ENCODE data around the gene TBC1D22B.
A peak's percentile ranks its signal among the peaks of the same experiment; 100 is the strongest.

TBC1D22B gene

DNA sequence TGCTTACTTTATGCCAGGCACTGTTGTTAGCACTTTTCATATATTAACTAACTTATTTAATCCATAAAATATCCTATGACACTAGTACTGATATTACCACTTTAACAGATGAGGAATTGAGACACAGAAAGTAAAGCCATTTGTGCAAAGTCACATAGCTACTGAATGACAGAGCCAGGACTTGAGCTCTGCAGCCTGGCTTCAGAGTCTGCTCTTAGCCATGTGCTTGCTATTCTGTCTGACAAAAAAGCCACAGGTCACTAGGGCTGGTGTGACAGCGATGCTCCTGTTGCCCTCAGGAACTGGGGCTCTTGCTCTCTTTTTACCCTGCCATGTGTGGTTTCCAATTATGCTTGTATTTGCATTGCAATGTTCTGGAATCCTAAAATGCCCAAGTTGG lies 51.5 kb downstream of the TBC1D22B start:
- DNase-seq (ENCODE audit: low read depth, low spot score), result no peak
- TF ChIP-seq, protein P1, sequence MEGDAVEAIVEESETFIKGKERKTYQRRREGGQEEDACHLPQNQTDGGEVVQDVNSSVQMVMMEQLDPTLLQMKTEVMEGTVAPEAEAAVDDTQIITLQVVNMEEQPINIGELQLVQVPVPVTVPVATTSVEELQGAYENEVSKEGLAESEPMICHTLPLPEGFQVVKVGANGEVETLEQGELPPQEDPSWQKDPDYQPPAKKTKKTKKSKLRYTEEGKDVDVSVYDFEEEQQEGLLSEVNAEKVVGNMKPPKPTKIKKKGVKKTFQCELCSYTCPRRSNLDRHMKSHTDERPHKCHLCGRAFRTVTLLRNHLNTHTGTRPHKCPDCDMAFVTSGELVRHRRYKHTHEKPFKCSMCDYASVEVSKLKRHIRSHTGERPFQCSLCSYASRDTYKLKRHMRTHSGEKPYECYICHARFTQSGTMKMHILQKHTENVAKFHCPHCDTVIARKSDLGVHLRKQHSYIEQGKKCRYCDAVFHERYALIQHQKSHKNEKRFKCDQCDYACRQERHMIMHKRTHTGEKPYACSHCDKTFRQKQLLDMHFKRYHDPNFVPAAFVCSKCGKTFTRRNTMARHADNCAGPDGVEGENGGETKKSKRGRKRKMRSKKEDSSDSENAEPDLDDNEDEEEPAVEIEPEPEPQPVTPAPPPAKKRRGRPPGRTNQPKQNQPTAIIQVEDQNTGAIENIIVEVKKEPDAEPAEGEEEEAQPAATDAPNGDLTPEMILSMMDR (IDR thresholded peaks at IDR 0.05; ENCODE audit: low read depth, low read length), result no peak
- in situ Hi-C loops (cut with HindIII; ENCODE audit: low sequenced_read_pairs), result no loop called here

DNA sequence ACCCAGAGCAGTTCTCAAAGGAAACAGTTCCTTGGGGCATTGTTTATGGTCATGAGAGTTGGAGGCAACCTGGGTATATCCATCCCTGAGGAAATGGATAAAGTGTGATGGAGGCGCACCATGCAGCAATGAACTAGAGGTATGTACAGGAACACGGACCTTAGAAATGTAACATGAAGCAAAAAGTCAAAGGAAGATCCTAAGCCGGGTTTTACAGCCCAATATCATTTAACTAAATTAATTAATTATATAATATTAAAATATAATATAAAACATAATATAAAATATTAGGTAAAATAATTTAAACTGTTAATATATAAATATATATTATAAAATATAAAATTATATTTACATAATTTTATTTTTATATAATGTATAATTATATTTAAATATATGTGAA lies 52.1 kb downstream of the TBC1D22B start:
- no peak overlapping the region for H3K4me3 ChIP-seq (ENCODE audit: low read depth, low read length)
- in situ Hi-C loops (cut with HindIII; ENCODE audit: low sequenced_read_pairs), result no loop called here
- TF ChIP-seq, protein P1 (IDR thresholded peaks at IDR 0.05; ENCODE audit: low read depth, low read length), result no peak
- no peak for DNase-seq (ENCODE audit: low read depth, low spot score)

More for the DNA sequence above, 51.5 kb downstream of the TBC1D22B start:
- H3K4me3 ChIP-seq (ENCODE audit: low read depth, low read length), result no peak overlapping the region

DNA sequence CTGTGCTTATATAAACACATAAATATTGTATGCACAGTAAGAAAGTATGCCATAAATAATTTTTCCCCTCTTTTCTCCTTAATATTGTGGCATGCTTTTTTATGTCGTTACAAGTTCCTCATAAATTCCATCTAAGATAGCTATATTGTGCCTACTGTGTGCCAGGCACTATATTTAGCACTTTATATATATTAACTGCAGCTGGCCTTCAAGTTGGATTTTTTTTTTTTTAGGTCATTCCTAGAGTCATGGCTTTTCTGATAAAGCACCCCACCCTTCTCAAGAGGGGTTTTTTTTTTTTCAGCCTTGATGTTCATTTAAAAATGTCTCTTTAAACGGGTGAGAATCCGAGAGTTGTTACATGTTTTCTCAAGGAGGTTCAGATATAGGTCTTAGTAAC lies 53.4 kb downstream of the TBC1D22B start:
- no peak overlapping the region for H3K4me3 ChIP-seq (ENCODE audit: low read depth, low read length)
- in situ Hi-C loops (cut with HindIII; ENCODE audit: low sequenced_read_pairs), result no loop called here
- TF ChIP-seq, protein P1 (IDR thresholded peaks at IDR 0.05; ENCODE audit: low read depth, low read length), result no peak
- DNase-seq (ENCODE audit: low read depth, low spot score), result no peak

DNA sequence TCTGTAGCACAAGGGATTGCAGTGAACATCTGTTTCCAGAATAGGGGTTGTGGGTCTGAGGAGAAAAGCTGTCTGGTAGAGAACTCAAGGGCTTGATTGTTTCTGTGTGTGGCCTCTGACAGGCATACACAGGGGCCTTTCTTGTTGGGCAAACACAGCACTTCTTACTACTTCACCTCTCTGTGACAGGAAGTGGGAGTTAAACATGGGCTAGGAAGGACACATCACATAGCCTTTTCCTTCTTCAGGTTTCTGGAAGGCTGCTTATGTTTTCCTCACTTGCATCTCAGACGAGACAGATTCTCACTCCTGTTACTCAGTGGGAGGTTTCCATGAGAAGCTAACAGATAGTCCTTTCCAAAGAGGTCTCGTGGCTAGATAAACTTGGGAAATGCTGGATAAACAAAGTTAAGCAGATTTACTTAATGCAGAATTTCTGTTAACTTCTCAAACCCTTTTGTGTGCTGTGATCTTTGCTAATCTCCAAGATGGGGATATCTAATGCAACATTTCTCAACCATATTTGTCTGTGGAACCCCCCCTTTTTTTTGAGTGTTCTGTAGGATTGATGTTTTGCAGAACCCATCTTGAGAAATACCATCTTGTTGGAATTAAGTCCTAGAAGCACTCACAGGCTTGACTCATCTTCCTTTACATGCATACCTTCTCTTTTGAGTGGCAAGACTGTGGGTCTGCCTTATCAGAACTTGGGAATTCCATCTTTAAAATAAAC lies 54.3 kb downstream of the TBC1D22B start:
- TF ChIP-seq, protein P1 (IDR thresholded peaks at IDR 0.05; ENCODE audit: low read depth, low read length), result no peak
- DNase-seq (ENCODE audit: low read depth, low spot score), result peak; percentile 13
- in situ Hi-C loops (cut with HindIII; ENCODE audit: low sequenced_read_pairs), result no loop called here
- no peak overlapping the region for H3K4me3 ChIP-seq (ENCODE audit: low read depth, low read length)

DNA sequence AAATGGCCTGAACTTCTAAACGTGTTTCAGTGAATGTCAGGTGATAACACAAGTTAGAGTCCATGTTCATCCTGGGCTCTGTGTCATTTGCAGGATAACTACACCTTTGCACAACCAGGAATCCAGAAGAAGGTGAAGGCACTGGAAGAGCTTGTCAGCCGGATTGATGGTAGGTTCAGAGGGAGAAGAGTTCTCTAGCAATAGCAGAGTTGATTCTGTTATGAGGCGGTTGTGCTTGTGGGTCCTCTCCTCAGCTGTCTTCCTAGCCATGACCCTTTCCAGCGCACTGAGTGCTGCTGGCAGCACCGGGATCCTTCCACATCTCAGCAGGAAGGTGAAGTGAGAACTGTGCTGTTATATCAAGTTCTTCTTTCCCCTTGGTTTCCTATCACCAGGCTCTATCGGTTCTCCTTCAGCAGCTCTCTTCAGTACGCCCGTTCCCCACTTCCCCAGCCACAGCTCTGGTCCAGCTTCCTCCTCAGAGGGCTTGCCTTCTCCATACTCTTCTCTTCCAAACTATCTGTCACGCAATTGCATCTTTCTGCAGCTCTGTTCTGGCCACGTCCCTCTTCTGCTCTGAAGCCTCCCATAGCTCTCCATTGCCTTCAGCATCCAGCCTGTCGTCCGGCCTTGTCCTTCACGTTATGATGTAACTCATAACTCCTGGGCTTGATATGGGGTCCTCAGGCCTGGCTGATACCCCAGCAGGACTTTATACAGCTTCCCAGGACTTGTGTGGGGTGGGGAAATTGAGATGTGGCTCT lies 56.3 kb downstream of the TBC1D22B start:
- no peak for DNase-seq (ENCODE audit: low read depth, low spot score)
- no peak overlapping the region for H3K4me3 ChIP-seq (ENCODE audit: low read depth, low read length)
- in situ Hi-C loops (cut with HindIII; ENCODE audit: low sequenced_read_pairs), result no loop called here
- TF ChIP-seq, protein P1 (IDR thresholded peaks at IDR 0.05; ENCODE audit: low read depth, low read length), result no peak

DNA sequence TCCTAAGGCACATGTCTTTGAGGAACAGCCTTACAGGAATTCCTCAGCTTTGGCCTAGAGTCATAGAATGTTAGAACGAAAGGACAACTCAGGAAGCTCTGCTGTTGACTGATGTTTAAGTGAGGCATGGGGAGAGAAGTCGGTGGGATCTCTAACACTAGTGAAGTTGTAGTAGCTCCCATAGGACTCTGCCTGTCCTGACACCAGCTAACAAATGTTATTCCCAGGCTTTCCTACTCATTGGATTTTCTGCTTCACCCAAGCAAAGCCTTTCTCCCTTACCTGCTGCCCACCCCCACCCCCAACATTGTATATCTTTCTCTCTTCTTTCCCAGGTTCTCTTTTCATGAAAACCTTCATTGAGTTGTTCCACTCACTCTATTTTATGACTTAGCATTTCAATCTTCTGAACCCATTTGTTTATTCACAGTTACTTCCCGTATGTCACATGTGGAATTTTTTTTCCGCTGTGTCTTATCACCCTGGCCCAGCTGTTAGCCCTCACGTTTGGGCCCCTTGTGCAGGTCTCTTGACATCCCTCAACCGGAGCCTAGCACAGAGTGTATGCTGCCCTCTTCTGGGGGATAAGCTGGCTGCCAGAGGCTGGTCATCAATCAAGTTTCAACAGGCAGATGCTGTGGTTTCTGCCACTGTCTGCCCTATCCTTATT lies 57.0 kb downstream of the TBC1D22B start:
- DNase-seq (ENCODE audit: low read depth, low spot score), result peak; percentile 27
- TF ChIP-seq, protein P1 (IDR thresholded peaks at IDR 0.05; ENCODE audit: low read depth, low read length), result peak; percentile 75
- in situ Hi-C loops (cut with HindIII; ENCODE audit: low sequenced_read_pairs), result no loop called here
- no peak overlapping the region for H3K4me3 ChIP-seq (ENCODE audit: low read depth, low read length)

All from astrocyte of the spinal cord (primary cell).